ENCODE data around the gene GULP1. TPM values are rescaled to one million over a fixed set of nuclear protein-coding genes. Genes with fewer than 3 reads are reported as not detected.

Gene GULP1
- total and polyA plus RNA-seq, 2 experiments from 2014 or later = 94.6 to 181 TPM

DNA sequence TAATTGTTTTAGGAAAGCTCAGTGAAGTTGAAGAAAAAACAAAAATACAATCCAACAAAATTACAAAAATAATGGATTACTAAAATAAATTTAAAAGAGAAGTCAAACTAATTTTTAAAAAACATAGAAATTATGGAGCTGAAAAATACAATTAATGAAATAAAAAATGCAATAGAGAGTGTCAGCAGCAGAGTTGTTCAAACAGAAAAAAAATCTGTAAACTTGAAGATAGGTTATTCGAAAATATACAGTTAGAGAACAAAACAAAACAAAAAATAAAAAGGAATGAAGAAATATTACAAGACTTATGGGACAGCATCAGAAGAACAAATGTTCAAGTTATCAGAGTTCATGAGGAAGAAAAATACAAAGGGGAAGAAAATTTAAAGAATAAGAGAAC lies 114.7 kb downstream of the GULP1 start:
- TF ChIP-seq, protein P1, sequence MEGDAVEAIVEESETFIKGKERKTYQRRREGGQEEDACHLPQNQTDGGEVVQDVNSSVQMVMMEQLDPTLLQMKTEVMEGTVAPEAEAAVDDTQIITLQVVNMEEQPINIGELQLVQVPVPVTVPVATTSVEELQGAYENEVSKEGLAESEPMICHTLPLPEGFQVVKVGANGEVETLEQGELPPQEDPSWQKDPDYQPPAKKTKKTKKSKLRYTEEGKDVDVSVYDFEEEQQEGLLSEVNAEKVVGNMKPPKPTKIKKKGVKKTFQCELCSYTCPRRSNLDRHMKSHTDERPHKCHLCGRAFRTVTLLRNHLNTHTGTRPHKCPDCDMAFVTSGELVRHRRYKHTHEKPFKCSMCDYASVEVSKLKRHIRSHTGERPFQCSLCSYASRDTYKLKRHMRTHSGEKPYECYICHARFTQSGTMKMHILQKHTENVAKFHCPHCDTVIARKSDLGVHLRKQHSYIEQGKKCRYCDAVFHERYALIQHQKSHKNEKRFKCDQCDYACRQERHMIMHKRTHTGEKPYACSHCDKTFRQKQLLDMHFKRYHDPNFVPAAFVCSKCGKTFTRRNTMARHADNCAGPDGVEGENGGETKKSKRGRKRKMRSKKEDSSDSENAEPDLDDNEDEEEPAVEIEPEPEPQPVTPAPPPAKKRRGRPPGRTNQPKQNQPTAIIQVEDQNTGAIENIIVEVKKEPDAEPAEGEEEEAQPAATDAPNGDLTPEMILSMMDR (conservative IDR thresholded peaks at IDR 0.05; ENCODE audit: low read depth in 2 of 2) = no peak
- TF ChIP-seq EZH2phosphoT487 (IDR thresholded peaks at IDR 0.05; ENCODE audit: unreplicated experiment) = no peak
- TF ChIP-seq ZNF114 (CRISPR knock-in tag; IDR thresholded peaks at IDR 0.05) = no peak
- TF ChIP-seq ZNF331 (CRISPR knock-in tag; IDR thresholded peaks at IDR 0.05; ENCODE audit: low read depth) = no peak
- TF ChIP-seq, protein P2, sequence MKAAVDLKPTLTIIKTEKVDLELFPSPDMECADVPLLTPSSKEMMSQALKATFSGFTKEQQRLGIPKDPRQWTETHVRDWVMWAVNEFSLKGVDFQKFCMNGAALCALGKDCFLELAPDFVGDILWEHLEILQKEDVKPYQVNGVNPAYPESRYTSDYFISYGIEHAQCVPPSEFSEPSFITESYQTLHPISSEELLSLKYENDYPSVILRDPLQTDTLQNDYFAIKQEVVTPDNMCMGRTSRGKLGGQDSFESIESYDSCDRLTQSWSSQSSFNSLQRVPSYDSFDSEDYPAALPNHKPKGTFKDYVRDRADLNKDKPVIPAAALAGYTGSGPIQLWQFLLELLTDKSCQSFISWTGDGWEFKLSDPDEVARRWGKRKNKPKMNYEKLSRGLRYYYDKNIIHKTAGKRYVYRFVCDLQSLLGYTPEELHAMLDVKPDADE (IDR thresholded peaks at IDR 0.05) = no peak
- no peak for TF ChIP-seq NANOG (IDR thresholded peaks at IDR 0.05; ENCODE audit: borderline replicate concordance)
- TF ChIP-seq EZH2 (IDR thresholded peaks at IDR 0.05; ENCODE audit: low read depth, unreplicated experiment) = no peak
- no peak for TF ChIP-seq JUNB (IDR thresholded peaks at IDR 0.05; ENCODE audit: unreplicated experiment)
- TF ChIP-seq, protein P3, sequence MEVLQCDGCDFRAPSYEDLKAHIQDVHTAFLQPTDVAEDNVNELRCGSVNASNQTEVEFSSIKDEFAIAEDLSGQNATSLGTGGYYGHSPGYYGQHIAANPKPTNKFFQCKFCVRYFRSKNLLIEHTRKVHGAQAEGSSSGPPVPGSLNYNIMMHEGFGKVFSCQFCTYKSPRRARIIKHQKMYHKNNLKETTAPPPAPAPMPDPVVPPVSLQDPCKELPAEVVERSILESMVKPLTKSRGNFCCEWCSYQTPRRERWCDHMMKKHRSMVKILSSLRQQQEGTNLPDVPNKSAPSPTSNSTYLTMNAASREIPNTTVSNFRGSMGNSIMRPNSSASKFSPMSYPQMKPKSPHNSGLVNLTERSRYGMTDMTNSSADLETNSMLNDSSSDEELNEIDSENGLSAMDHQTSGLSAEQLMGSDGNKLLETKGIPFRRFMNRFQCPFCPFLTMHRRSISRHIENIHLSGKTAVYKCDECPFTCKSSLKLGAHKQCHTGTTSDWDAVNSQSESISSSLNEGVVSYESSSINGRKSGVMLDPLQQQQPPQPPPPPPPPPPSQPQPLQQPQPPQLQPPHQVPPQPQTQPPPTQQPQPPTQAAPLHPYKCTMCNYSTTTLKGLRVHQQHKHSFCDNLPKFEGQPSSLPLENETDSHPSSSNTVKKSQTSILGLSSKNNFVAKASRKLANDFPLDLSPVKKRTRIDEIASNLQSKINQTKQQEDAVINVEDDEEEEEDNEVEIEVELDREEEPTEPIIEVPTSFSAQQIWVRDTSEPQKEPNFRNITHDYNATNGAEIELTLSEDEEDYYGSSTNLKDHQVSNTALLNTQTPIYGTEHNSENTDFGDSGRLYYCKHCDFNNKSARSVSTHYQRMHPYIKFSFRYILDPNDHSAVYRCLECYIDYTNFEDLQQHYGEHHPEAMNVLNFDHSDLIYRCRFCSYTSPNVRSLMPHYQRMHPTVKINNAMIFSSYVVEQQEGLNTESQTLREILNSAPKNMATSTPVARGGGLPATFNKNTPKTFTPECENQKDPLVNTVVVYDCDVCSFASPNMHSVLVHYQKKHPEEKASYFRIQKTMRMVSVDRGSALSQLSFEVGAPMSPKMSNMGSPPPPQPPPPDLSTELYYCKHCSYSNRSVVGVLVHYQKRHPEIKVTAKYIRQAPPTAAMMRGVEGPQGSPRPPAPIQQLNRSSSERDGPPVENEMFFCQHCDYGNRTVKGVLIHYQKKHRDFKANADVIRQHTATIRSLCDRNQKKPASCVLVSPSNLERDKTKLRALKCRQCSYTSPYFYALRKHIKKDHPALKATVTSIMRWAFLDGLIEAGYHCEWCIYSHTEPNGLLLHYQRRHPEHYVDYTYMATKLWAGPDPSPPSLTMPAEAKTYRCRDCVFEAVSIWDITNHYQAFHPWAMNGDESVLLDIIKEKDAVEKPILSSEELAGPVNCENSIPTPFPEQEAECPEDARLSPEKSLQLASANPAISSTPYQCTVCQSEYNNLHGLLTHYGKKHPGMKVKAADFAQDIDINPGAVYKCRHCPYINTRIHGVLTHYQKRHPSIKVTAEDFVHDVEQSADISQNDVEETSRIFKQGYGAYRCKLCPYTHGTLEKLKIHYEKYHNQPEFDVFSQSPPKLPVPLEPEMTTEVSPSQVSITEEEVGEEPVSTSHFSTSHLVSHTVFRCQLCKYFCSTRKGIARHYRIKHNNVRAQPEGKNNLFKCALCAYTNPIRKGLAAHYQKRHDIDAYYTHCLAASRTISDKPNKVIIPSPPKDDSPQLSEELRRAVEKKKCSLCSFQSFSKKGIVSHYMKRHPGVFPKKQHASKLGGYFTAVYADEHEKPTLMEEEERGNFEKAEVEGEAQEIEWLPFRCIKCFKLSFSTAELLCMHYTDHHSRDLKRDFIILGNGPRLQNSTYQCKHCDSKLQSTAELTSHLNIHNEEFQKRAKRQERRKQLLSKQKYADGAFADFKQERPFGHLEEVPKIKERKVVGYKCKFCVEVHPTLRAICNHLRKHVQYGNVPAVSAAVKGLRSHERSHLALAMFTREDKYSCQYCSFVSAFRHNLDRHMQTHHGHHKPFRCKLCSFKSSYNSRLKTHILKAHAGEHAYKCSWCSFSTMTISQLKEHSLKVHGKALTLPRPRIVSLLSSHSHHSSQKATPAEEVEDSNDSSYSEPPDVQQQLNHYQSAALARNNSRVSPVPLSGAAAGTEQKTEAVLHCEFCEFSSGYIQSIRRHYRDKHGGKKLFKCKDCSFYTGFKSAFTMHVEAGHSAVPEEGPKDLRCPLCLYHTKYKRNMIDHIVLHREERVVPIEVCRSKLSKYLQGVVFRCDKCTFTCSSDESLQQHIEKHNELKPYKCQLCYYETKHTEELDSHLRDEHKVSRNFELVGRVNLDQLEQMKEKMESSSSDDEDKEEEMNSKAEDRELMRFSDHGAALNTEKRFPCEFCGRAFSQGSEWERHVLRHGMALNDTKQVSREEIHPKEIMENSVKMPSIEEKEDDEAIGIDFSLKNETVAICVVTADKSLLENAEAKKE (CRISPR knock-in tag; IDR thresholded peaks at IDR 0.05) = no peak
- no peak for TF ChIP-seq CREB1 (CRISPR knock-in tag; IDR thresholded peaks at IDR 0.05; ENCODE audit: low read depth)
- TF ChIP-seq POLR2AphosphoS5 (IDR thresholded peaks at IDR 0.05; ENCODE audit: low read depth) = no peak
- TF ChIP-seq, protein P4, sequence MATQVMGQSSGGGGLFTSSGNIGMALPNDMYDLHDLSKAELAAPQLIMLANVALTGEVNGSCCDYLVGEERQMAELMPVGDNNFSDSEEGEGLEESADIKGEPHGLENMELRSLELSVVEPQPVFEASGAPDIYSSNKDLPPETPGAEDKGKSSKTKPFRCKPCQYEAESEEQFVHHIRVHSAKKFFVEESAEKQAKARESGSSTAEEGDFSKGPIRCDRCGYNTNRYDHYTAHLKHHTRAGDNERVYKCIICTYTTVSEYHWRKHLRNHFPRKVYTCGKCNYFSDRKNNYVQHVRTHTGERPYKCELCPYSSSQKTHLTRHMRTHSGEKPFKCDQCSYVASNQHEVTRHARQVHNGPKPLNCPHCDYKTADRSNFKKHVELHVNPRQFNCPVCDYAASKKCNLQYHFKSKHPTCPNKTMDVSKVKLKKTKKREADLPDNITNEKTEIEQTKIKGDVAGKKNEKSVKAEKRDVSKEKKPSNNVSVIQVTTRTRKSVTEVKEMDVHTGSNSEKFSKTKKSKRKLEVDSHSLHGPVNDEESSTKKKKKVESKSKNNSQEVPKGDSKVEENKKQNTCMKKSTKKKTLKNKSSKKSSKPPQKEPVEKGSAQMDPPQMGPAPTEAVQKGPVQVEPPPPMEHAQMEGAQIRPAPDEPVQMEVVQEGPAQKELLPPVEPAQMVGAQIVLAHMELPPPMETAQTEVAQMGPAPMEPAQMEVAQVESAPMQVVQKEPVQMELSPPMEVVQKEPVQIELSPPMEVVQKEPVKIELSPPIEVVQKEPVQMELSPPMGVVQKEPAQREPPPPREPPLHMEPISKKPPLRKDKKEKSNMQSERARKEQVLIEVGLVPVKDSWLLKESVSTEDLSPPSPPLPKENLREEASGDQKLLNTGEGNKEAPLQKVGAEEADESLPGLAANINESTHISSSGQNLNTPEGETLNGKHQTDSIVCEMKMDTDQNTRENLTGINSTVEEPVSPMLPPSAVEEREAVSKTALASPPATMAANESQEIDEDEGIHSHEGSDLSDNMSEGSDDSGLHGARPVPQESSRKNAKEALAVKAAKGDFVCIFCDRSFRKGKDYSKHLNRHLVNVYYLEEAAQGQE (IDR thresholded peaks at IDR 0.05; ENCODE audit: unreplicated experiment) = no peak
- TF ChIP-seq STAT1 (IDR thresholded peaks at IDR 0.05; ENCODE audit: unreplicated experiment) = no peak
- Mint-ChIP-seq H3K27ac (no peak overlapping the region), H3K4me3 (no peak overlapping the region), H3K9me3 (peaks cover 23% of the 10 kb centered on the region), H3K4me1 (peaks cover 18% of the 10 kb centered on the region), H3K27me3 (ENCODE audit: insufficient read depth, low read depth, poor library complexity) (peaks cover 4% of the 10 kb centered on the region), H3K36me3 (ENCODE audit: low read depth) (peaks cover 70% of the 10 kb centered on the region)
- Histone ChIP-seq H3K79me2 (replicated peaks; ENCODE audit: insufficient read depth) (peaks cover 38% of the 10 kb centered on the region), H3K36me3 (ENCODE audit: insufficient read depth) (peaks cover 7% of the 10 kb centered on the region), H3K27ac (ENCODE audit: low read depth) (no peak overlapping the region), H3K4me3 (no peak overlapping the region), H3K9me2 (ENCODE audit: insufficient read depth) (0 out of 2 replicates have a peak, but pooled peaks cover 14% of the 10 kb centered on the region), H4K20me1 (replicated peaks; ENCODE audit: insufficient read depth) (peaks cover 9% of the 10 kb centered on the region; the same call in 1 of the 2 replicates), H3K4me1 (ENCODE audit: insufficient read depth) (peaks cover 20% of the 10 kb centered on the region), H3K4me2 (no peak overlapping the region), H3F3A (replicated peaks; ENCODE audit: low read depth) (no peaks in the 10 kb centered on the region), H3K27me3 (ENCODE audit: insufficient read depth) (no peaks in the 10 kb centered on the region), H2AFZ (no peak overlapping the region)
- DNase-seq (ENCODE audit: low spot score) (no peak), ATAC-seq (no peak)

Measured in GM23338 (cell line).